Fibroblast of lung (primary cell): Measurements from ENCODE around the gene ZDHHC9. TPM values are rescaled to one million over a fixed set of nuclear protein-coding genes. Genes with fewer than 3 reads are reported as not detected.
A peak's percentile ranks its signal among the peaks of the same experiment; 100 is the strongest.

Experiments
- DNase-seq, 2 donors: peaks; one replicate each; pipeline versions ENCODE4 v3.0.0 to v3.0.0-alpha.2; 2010; ENCODE audit warnings: low read depth in 2 of 2
- H2AFZ ChIP-seq: 2 replicates; pipeline ENCODE4 v1.5.1; 2012; ENCODE audit warnings: low read length, control low read depth, inconsistent platforms
- H3K27ac ChIP-seq: 2 replicates; pipeline ENCODE4 v1.5.1; 2011; ENCODE audit warnings: low read length, control low read depth; ENCODE audit not compliant: insufficient read depth
- H3K27me3 ChIP-seq: 2 replicates; pipeline ENCODE4 v1.5.1; 2011; ENCODE audit warnings: mild to moderate bottlenecking, low read length; ENCODE audit not compliant: control insufficient read depth, insufficient read depth
- H3K36me3 ChIP-seq: 2 replicates; pipeline ENCODE4 v1.5.1; 2011; ENCODE audit warnings: low read length; ENCODE audit not compliant: control insufficient read depth, insufficient read depth
- H3K4me1 ChIP-seq: 2 replicates; pipeline ENCODE4 v1.5.1; 2011; ENCODE audit warnings: low read length; ENCODE audit not compliant: control insufficient read depth, insufficient read depth; ENCODE audit errors: extremely low read depth
- H3K4me2 ChIP-seq: 2 replicates; pipeline ENCODE4 v1.5.1; 2011; ENCODE audit warnings: low read length, control low read depth; ENCODE audit not compliant: insufficient read depth; ENCODE audit errors: extremely low read depth
- H3K4me3 ChIP-seq, 4 experiments: fragments of 200-600 bp in 1 of 4; sonication (generic) in 1 of 4; replicated peaks in 1 of 4; 2 replicates each; pipeline ENCODE4 v1.5.1; 2011 to 2016; ENCODE audit warnings: low read length in 4 of 4, low read depth in 3 of 4, mild to moderate bottlenecking in 3 of 4, control low read depth in 2 of 4, inconsistent platforms in 1 of 4, mixed read lengths in 1 of 4; ENCODE audit not compliant: insufficient read depth in 1 of 4; ENCODE audit errors: control extremely low read depth in 1 of 4
- H3K79me2 ChIP-seq: 2 replicates; pipeline ENCODE4 v1.5.1; 2012; ENCODE audit warnings: mild to moderate bottlenecking, low read length, inconsistent platforms; ENCODE audit not compliant: control insufficient read depth, insufficient read depth
- H3K9ac ChIP-seq: 2 replicates; pipeline ENCODE4 v1.5.1; 2011; ENCODE audit warnings: mild to moderate bottlenecking, low read length, control low read depth; ENCODE audit not compliant: insufficient read depth
- H3K9me3 ChIP-seq: 2 replicates; pipeline ENCODE4 v1.5.1; 2012; ENCODE audit warnings: low read depth, low read length; ENCODE audit not compliant: control insufficient read depth, insufficient read depth
- H4K20me1 ChIP-seq: 2 replicates; pipeline ENCODE4 v1.5.1; 2011; ENCODE audit warnings: low read length; ENCODE audit not compliant: control insufficient read depth, insufficient read depth; ENCODE audit errors: extremely low read depth
- CTCF ChIP-seq, 2 donors: IDR thresholded peaks in 1 of 2; conservative IDR thresholded peaks in 1 of 2; 1 replicate in 1 of 2; 2 replicates in 1 of 2; pipeline ENCODE4 v1.5.1; 2011 to 2012; ENCODE audit warnings: low read length in 2 of 2, control low read depth in 1 of 2, inconsistent platforms in 1 of 2, low read depth in 1 of 2, mild to moderate bottlenecking in 1 of 2
- EZH2 ChIP-seq: IDR thresholded peaks from 2 replicates; pipeline ENCODE4 v1.5.1; 2012; ENCODE audit warnings: low read length, control low read depth, mild to moderate bottlenecking; ENCODE audit errors: missing control alignments
- polyA minus RNA-seq: library from RNA; depleted of rRNA, polyadenylated mRNA; stranded (reverse); fragments of >200 nt; gene quantifications from 2 replicates; pipeline ENCODE4 v1.2.3, GENCODE V29; 2011; ENCODE audit warnings: low replicate concordance
- polyA plus RNA-seq, 2 donors: library from polyadenylated mRNA; depleted of rRNA in 1 of 2; stranded (reverse) in 1 of 2; unstranded in 1 of 2; fragments of >200 nt; gene quantifications; 2 replicates each; pipeline ENCODE4 v1.2.1, GENCODE V29; 2011 to 2012; ENCODE audit warnings: missing spikeins in 1 of 2
- total RNA-seq: library from RNA; depleted of rRNA; stranded (reverse); fragments of >200 nt; gene quantifications from 2 replicates; pipeline ENCODE4 v1.2.1, GENCODE V29; 2014

ZDHHC9 gene
- total RNA-seq (13.6 and 21.8 TPM in 2 replicates), polyA plus RNA-seq (38.2 and 38.4 TPM in 2 replicates), polyA minus RNA-seq (32.7 and 49.5 TPM in 2 replicates)
- 24.0 and 24.2 TPM in 2 replicates for polyA plus RNA-seq (2012)

- peak within 1 kb of the TSS; percentile 79 for H3K4me2 ChIP-seq
- H3K9ac ChIP-seq: peak within 1 kb of the TSS; percentile 71
- DNase-seq: peak; percentile 86 to 88
- H2AFZ ChIP-seq: peak within 1 kb of the TSS; percentile 73
- TF ChIP-seq EZH2: no peak
- TF ChIP-seq CTCF (conservative IDR thresholded peaks at IDR 0.05 in 1 of 2, IDR thresholded peaks at IDR 0.05 in 1 of 2; ENCODE audit: low read depth in 1 of 2, low read length in 2 of 2): no peak
- H3K36me3 ChIP-seq: no peaks in the 10 kb centered on the region
- no peaks in the 10 kb centered on the region for H4K20me1 ChIP-seq
- H3K27me3 ChIP-seq: no peaks in the 10 kb centered on the region
- H3K9me3 ChIP-seq: no peaks in the 10 kb centered on the region
- H3K4me3 ChIP-seq: peak within 1 kb of the TSS; percentile 62 to 78 (median 71)
- peak within 1 kb of the TSS; percentile 76 for H3K27ac ChIP-seq
- H3K4me1 ChIP-seq: no peaks in the 10 kb centered on the region
- peaks cover 7% of the 10 kb centered on the region for H3K79me2 ChIP-seq
Measured at GRCh38 chrX:129843459-129844306, at the start of gene ZDHHC9. TSS of gene ZDHHC9 (minus strand) at chrX:129843886. CDS start at chrX:129841945, 1,941 bp downstream.

GRCh38 chrX:129877401-129877800 is 33.7 kb upstream of the ZDHHC9 start:
- peak in 1 of 2 donors; percentile 50 for DNase-seq
- Histone ChIP-seq H3K9me3 (no peaks in the 10 kb centered on the region), H3K4me1 (no peaks in the 10 kb centered on the region), H3K79me2 (no peaks in the 10 kb centered on the region), H2AFZ (no peak overlapping the region), H3K27me3 (no peaks in the 10 kb centered on the region), H3K27ac (no peak overlapping the region), H3K4me3 (no peak overlapping the region), H3K36me3 (no peaks in the 10 kb centered on the region), H3K4me2 (no peak overlapping the region), H4K20me1 (no peaks in the 10 kb centered on the region), H3K9ac (no peak overlapping the region)
- TF ChIP-seq EZH2: no peak
- no peak for TF ChIP-seq CTCF (conservative IDR thresholded peaks at IDR 0.05 in 1 of 2, IDR thresholded peaks at IDR 0.05 in 1 of 2; ENCODE audit: low read depth in 1 of 2, low read length in 2 of 2)

GRCh38 chrX:129876771-129877305 is 33.2 kb upstream of the ZDHHC9 start:
- H3K9me3 ChIP-seq: no peaks in the 10 kb centered on the region
- no peak for TF ChIP-seq CTCF (conservative IDR thresholded peaks at IDR 0.05 in 1 of 2, IDR thresholded peaks at IDR 0.05 in 1 of 2; ENCODE audit: low read depth in 1 of 2, low read length in 2 of 2)
- no peak for TF ChIP-seq EZH2
- no peaks in the 10 kb centered on the region for H3K4me1 ChIP-seq
- H2AFZ ChIP-seq: no peak overlapping the region
- no peak overlapping the region for H3K4me2 ChIP-seq
- H3K9ac ChIP-seq: no peak overlapping the region
- no peaks in the 10 kb centered on the region for H4K20me1 ChIP-seq
- H3K4me3 ChIP-seq: no peak overlapping the region
- H3K27me3 ChIP-seq: no peaks in the 10 kb centered on the region
- H3K36me3 ChIP-seq: no peaks in the 10 kb centered on the region
- no peak overlapping the region for H3K27ac ChIP-seq
- DNase-seq: peak; percentile 2 to 82
- no peaks in the 10 kb centered on the region for H3K79me2 ChIP-seq
